MV-4-11 (cell line): ENCODE data around the gene ZNF771.

Experiments used
- DNase-seq: peaks from one replicate; lab custom pipeline; 2025; lab: John Stamatoyannopoulos, UW

The ZNF771 gene

GRCh38 chr16:30430428-30430970 lies 23.1 kb downstream of the ZNF771 start:
- DNase-seq, result peak; percentile 77

DNA sequence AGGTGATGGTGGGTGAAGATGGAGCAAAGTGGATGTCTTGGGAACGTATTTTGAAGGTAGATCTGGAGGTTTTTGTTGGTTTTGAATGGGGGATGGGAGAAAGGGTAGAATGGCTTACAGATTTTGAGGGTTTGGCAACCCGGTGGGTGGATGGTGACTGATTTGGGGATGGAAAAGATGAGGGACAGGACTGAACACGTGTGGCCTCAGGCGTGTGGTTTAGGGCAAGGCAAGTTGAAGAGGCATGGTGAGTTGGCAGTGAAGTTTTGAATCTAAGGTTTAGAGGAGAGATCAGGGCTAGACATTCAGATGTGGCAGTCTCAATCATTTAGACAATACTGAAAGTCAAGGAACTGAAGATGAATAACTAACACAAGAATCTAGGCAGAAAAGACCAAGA lies 27.4 kb downstream of the ZNF771 start:
- no peak for DNase-seq

DNA sequence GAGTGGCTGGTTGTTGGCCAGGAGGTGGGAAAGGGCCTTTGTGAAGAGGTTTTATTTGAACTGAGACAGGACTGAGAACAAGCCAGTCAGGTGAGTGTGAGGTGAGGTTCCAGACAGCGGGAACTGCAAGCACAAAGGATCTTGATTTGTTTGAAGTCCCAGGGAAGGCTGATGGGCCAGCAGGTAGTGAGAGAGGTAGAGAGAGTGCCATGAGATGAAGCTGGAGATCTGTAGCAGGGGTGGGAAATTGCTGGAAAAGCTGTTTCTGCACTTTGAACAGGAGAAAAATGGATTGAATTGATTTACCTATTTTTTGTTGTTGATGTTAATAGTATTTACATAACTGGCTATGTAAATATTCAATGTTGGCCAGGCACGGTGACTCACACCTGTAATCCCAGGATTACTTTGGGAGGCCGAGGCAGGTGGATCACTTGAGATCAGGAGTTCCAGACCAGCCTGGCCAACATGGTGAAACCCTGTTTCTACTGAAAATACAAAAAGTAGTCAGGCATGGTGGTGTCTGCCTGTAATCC lies 30.2 kb downstream of the ZNF771 start:
- no peak for DNase-seq

DNA sequence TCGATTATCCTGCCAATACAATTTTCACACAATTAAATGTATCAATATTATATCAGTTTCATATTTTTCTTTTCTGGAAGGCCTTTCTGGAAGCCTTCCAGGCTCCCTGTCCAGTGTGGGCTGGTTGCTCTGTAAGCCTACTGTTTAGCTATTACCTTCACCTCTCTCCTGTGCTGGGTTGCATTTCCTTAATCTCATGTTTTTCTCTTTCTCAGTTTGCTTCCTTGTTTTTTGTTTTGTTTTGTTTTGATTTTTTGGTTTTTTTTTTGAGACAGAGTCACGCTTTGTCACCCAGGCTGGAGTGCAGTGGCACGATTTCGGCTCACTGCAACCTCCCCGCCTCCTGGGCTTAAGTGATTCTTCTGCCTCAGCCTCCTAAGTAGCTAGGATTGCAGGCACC lies 31.4 kb downstream of the ZNF771 start:
- no peak for DNase-seq

- DNase-seq, result peak; percentile 34
Measured at GRCh38 chr16:30439720-30440348, 32.4 kb downstream of the ZNF771 start.

- no peak for DNase-seq
Measured at GRCh38 chr16:30443631-30444030, 36.2 kb downstream of the ZNF771 start.

GRCh38 chr16:30444231-30445148 lies 37.1 kb downstream of the ZNF771 start:
- no peak for DNase-seq

- DNase-seq, result no peak
Measured at GRCh38 chr16:30445149-30445407, 37.7 kb downstream of the ZNF771 start.

DNA sequence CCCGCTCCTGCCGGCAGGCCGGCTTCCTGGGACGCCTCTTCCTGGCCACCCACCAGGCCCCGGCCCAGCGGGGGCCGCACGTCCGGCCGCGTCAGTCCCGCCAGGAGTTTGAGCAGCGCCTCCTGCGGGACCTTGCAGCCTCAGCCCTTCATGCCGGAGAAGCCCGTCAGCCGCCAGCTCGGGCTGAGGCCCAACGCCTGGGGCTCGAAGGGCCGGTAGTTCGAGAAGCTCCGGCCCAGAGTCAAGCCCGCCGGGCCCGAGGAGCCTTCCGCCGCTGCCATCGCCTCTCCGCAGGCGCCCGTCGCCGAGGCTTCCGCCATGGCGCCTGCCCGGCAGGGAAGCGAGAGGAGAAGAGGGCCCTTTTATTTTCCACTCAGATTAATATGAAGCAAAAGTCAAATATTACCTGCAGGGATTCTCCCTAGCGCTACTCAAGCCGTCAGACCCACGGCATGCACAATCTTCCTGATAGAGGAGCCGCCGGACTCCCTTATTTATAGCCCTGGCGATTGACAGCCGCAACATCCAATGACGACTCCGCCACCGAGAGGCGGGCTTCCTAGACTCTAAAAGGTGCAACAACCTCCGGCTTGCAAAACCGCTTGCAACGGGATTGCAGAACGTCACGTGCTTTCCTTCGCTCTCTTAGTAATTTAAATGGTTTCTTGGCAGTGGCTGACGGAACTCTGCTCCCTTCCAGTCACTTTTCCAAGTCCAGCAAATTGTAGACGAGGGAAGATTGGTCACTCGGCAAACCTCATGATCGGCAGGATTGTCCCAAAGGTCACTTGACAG lies 38.2 kb downstream of the ZNF771 start, which contains the start of gene SEPHS2:
SEPHS2 (minus strand) TSS at position 467 of the 795 bp plus-strand sequence; CDS start at position 320, 147 bp downstream.
- DNase-seq, result peak; percentile 99

- DNase-seq, result no peak
Measured at GRCh38 chr16:30446203-30446595, 38.8 kb downstream of the ZNF771 start.

DNA sequence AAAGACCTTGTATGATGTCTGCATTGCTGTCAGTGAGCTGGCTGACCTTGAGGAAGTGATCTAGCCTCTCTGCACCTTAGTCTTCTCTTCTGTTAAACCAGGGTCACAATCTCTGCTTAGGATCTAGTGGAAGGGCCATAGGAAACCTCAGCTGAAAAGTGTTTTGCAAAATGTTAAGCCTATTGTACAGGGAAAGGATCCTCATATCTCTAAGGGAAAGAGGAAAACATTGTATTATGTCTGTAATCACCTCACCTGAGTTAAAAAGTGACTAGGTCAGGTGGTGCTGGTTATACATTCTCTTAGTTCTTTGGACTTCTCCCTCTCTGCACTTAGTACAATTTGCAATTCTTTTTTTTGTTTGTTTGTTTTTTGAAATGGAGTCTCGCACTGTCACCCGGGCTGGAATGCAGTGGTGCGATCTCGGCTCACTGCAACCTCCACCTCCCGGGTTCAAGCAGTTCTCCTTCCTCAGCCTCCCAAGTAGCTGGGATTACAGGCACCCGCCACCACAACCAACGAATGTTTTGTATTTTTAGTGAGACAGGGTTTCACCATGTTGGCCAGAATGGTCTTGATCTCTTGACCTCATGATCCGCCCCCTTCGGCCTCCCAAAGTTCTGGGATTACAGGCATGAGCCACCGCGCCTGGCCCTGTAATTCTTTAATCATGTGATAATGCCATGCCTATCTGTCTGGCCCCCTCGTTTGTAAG lies 40.3 kb downstream of the ZNF771 start:
- DNase-seq, result no peak

- DNase-seq, result no peak
Measured at GRCh38 chr16:30449116-30449435, 41.7 kb downstream of the ZNF771 start.

GRCh38 chr16:30452709-30453580 lies 45.5 kb downstream of the ZNF771 start:
- peak; percentile 51 for DNase-seq

DNA sequence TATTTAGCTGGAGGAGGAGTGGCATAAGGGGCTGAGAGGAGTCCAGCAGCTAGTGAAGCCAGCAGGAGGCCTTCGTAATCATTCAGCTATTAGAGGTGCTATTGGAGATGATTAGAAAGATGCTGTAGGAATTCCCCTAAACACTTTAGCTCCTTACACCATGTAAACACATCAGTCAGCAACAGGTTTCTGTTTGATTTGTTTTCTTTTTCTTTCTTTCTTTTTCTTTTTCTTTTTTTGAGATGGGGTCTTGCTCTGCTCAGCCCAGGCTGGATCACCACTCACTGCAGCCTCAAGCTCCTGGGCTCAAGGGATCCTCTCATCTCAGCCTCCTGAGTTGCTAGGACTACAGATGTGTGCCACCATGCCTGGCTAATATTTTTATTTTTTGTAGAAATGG lies 48.9 kb downstream of the ZNF771 start:
- DNase-seq, result no peak

- no peak for DNase-seq
Measured at GRCh38 chr16:30457256-30457655, 49.9 kb downstream of the ZNF771 start.

- DNase-seq, result peak; percentile 52
Measured at GRCh38 chr16:30457743-30458560, 50.5 kb downstream of the ZNF771 start.

GRCh38 chr16:30458561-30459394 lies 51.4 kb downstream of the ZNF771 start:
- DNase-seq, result peak; percentile 99

GRCh38 chr16:30459456-30459855 lies 52.0 kb downstream of the ZNF771 start:
- DNase-seq, result peak; percentile 59

DNA sequence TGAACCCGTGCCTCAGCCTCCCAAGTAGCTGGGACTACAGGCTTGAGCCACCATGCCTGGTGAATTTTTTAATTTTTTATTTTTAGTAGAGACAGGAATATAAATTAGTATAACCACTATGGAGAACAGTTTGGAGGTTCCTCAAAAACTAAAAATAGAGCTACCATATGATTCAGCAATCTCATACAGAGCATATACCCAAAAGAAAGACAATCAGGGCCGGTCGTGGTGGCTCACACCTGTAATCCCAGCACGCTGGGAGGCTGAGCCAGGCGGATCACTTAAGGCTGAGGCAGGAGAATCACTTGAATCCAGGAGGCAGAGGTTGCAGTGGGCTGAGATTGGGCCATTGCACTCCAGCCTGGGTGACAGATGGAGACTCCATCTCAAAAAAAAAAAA lies 54.0 kb downstream of the ZNF771 start:
- peak; percentile 66 for DNase-seq
